ENCODE data around the gene C9orf85.

DNA sequence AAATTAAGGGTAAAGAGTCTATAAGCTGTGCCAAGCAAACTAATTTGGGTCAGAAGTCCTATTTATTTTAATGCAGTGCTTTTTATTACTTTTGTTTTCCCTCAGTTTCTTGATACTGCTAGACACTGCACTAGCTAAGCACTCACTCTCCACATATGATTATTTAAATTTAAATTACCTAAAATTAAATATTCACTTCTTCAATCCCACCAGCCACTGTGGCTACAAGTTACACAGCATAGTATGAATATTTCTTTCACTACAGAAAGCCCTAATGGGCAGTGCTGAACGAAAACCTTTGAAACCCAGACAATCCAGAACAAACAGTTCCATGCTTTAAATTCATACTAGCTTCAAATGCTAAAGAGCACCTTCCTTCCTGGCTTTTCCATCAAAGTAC lies 24.1 kb upstream of the C9orf85 start:
- TF ChIP-seq, protein P1, sequence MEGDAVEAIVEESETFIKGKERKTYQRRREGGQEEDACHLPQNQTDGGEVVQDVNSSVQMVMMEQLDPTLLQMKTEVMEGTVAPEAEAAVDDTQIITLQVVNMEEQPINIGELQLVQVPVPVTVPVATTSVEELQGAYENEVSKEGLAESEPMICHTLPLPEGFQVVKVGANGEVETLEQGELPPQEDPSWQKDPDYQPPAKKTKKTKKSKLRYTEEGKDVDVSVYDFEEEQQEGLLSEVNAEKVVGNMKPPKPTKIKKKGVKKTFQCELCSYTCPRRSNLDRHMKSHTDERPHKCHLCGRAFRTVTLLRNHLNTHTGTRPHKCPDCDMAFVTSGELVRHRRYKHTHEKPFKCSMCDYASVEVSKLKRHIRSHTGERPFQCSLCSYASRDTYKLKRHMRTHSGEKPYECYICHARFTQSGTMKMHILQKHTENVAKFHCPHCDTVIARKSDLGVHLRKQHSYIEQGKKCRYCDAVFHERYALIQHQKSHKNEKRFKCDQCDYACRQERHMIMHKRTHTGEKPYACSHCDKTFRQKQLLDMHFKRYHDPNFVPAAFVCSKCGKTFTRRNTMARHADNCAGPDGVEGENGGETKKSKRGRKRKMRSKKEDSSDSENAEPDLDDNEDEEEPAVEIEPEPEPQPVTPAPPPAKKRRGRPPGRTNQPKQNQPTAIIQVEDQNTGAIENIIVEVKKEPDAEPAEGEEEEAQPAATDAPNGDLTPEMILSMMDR (IDR thresholded peaks at IDR 0.05): no peak
- TF ChIP-seq POLR2A (IDR thresholded peaks at IDR 0.05): no peak
